Measurements from ENCODE around the gene MMP17.

Gene MMP17

DNA sequence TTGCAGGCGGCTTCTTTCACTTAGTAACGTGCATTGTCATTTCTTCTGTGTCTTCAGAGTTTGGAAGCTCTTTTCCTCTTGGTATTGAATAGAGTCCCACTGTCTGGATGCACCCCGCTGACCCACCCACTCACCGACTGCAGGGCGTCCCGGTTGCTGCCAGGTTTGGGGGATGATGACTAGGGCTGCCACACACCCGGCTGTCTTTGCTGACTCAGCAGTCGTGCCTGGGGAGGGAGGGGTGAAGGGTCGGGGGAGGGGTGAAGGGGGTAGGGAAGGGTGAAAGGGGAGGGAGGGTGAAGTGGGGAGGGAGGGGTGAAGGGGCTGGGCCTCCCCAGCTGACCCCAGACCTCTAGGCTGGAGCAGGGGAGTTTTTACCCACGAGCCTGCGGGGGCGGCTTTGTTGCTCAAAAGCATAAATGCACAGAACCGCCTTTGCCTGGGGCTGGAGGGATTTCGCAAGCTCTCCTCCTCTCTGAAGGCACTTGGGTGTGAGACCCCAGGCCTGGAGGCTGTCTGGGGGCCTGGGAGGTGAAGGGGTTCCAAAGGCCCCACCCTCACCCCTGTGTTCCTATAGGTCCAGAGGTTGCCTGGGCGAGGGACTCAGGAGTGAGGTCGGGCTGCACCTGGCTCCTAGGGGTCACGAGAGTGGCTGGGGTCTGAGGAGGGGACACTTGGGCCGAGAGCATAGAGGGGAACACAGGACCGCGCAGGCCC is 35.0 kb downstream of the MMP17 start:
- TF ChIP-seq CTCF (IDR thresholded peaks at IDR 0.05; ENCODE audit: extremely low read depth, insufficient read depth, missing control alignments) = no peak
- in situ Hi-C loops (cut with MboI; ENCODE audit: low pct_unique_long_range_greater_than_20kb, low sequenced_read_pairs, unreplicated experiment) = no loop called here
- no peak for DNase-seq (ENCODE audit: low spot score)

DNA sequence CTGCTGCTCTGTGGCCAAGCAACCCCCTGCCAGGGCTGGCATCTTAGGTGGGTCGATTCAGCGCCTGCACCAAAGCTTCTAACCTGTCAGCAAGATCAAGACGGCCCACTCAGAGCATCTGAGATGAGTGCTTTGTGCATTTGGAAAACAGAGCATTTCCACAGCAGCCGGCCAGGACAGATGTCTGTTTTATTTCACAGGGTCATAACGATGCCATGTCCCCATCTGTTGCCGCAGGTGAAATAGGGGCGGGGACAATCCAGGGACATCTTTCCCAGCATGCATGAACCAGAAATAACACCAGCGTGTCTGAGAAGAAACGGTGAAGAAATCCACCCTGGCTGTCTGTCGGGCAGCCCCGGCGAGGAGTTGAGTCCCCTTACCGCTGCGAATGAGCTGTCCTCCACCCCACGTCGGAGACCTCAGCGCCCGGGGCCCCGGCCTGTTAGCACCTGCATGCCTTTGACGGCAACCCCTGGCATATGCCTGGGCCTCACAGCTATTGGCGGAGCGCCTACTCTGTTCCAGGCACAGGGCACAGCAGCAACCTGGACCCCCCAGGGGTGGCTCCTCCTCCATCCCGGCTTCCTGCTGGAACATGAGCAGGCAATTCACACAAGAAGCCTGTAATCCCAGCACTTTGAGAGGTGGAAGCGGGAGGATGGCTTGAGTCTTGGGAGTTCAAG is 35.7 kb downstream of the MMP17 start:
- no peak for TF ChIP-seq CTCF (IDR thresholded peaks at IDR 0.05; ENCODE audit: extremely low read depth, insufficient read depth, missing control alignments)

GRCh38 chr12:131864469-131864868 is 36.3 kb downstream of the MMP17 start:
- in situ Hi-C loops (cut with MboI; ENCODE audit: low pct_unique_long_range_greater_than_20kb, low sequenced_read_pairs, unreplicated experiment) = no loop called here
- TF ChIP-seq CTCF (IDR thresholded peaks at IDR 0.05; ENCODE audit: extremely low read depth, insufficient read depth, missing control alignments) = no peak
- peak; percentile 7 for DNase-seq (ENCODE audit: low spot score)

More for the DNA sequence above, 35.7 kb downstream of the MMP17 start:
- in situ Hi-C loops (cut with MboI; ENCODE audit: low pct_unique_long_range_greater_than_20kb, low sequenced_read_pairs, unreplicated experiment) = no loop called here
- peak; percentile 6 for DNase-seq (ENCODE audit: low spot score)

DNA sequence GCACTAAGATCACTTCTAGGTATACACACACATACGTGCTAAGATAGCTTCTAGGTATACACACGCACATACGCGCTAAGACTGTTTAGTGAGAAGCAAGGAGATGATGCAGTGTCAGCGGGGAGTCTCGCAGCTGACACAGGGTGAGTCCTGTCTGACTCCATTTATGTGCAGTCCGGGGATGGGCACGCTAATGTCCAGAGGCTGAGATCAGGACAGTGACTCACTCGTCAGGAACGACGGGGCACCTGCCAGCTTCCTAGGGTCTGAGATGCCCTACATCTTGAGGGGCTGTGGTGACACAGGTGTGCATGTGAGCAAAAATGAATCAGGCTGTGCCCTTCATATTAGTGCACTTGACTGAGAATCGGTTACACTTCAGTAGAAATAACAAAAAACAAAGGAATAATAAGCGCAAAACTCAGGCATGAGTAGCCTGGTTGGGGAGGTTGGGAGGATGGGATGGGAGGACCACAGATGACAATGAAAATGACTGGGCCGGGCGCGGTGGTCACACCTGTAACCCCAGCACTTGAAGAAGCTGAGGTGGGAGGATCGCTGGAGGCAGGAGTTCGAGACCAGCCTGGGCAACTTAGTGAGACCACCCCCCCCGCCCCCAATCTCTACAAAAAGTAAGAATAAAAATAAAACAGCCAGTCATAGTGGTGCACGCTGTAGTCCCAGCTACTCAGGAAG is 37.1 kb downstream of the MMP17 start:
- peak; percentile 9 for DNase-seq (ENCODE audit: low spot score)
- in situ Hi-C loops (cut with MboI; ENCODE audit: low pct_unique_long_range_greater_than_20kb, low sequenced_read_pairs, unreplicated experiment) = no loop called here
- no peak for TF ChIP-seq CTCF (IDR thresholded peaks at IDR 0.05; ENCODE audit: extremely low read depth, insufficient read depth, missing control alignments)

- peak; percentile 15 for DNase-seq (ENCODE audit: low spot score)
- no peak for TF ChIP-seq CTCF (IDR thresholded peaks at IDR 0.05; ENCODE audit: extremely low read depth, insufficient read depth, missing control alignments)
- in situ Hi-C loops (cut with MboI; ENCODE audit: low pct_unique_long_range_greater_than_20kb, low sequenced_read_pairs, unreplicated experiment) = no loop called here
Measured at GRCh38 chr12:131867471-131867870, 39.3 kb downstream of the MMP17 start.

GRCh38 chr12:131867891-131868675 is 39.9 kb downstream of the MMP17 start:
- in situ Hi-C loops (cut with MboI; ENCODE audit: low pct_unique_long_range_greater_than_20kb, low sequenced_read_pairs, unreplicated experiment) = no loop called here
- TF ChIP-seq CTCF (IDR thresholded peaks at IDR 0.05; ENCODE audit: extremely low read depth, insufficient read depth, missing control alignments) = no peak
- DNase-seq (ENCODE audit: low spot score) = peak; percentile 11
